ENCODE measurements around the gene ACTMAP. TPM values are rescaled to one million over a fixed set of nuclear protein-coding genes. Genes with fewer than 3 reads are reported as not detected.
"Not testable (repeated sequence)": the region's sequence is repeated elsewhere in the genome, so short reads cannot be mapped to it uniquely, and the experiment has no call there.

Gene ACTMAP
- total RNA-seq, 1 experiment from 2014 or later = 27.7 TPM

DNA sequence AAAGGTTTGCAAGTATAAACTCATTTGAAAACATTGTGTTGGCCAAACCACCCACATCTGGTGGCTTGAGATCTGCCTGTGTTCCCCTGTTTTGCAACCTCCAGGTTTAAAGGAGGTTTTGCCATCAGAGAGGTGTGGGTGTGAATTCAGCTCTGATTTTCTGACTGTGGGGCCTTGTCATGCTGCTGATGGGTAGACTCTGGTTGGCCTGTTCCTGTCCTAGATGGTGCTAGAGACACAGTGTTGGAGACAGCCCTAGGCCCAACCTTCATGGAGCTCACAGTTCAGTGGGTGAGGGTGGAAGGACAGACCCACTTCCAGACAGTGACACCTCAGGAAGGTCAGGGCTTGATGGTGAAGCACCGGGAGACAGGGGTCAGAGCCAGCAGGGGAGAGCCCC is 35.2 kb upstream of the ACTMAP start:
- Mint-ChIP-seq H3K27me3 (ENCODE audit: low read depth) (no peaks in the 10 kb centered on the region), H3K4me1 (peaks cover 4 to 6% of the 10 kb centered on the region in 2 experiments; a peak in 2 of 4 replicates), H3K36me3 (ENCODE audit: insufficient read depth in 1 of 3, low read depth in 3 of 3) (peaks cover 6 to 23% (median 14%) of the 10 kb centered on the region in 3 experiments; a peak in 6 of 7 replicates), H3K27ac (peak overlapping the region in 1 of 3 experiments; percentile 57; a peak in 3 of 7 replicates), H3K9me3 (no peaks in the 10 kb centered on the region), H3K4me3 (no peak overlapping the region)
- Histone ChIP-seq H3K4me2 (ENCODE audit: insufficient read depth, insufficient read length, low read length) (no peak overlapping the region), H3K4ac (ENCODE audit: low read depth, low read length) (no peak overlapping the region), H2AFZ (ENCODE audit: low read length) (no peak overlapping the region), H3K79me1 (ENCODE audit: insufficient read depth, low read depth, low read length, poor library complexity, severe bottlenecking) (no peaks in the 10 kb centered on the region), H3K27ac (ENCODE audit: insufficient read length, low read depth, low read length) (no peak overlapping the region), H3K56ac (ENCODE audit: insufficient read length, low read depth, low read length) (no peak overlapping the region), H2AK5ac (ENCODE audit: insufficient read length, low read length) (no peak overlapping the region), H3K9ac (ENCODE audit: extremely low read depth, insufficient read length, low read length) (no peak overlapping the region), H4K20me1 (ENCODE audit: control insufficient read depth, insufficient read depth, insufficient read length) (no peaks in the 10 kb centered on the region), H4K5ac (ENCODE audit: insufficient read length, low read depth, low read length) (no peak overlapping the region), H3K27me3 (ENCODE audit: insufficient read depth, low read length) (no peaks in the 10 kb centered on the region), H4K91ac (ENCODE audit: insufficient read length, low read depth, low read length) (no peak overlapping the region), H2BK12ac (ENCODE audit: insufficient read length, low read depth, low read length) (no peak overlapping the region), H2BK5ac (ENCODE audit: insufficient read length, low read length) (no peak overlapping the region), H3K14ac (ENCODE audit: insufficient read depth, low read length) (no peak overlapping the region), H3K23me2 (ENCODE audit: insufficient read length, low read depth, low read length, poor library complexity, severe bottlenecking) (no peaks in the 10 kb centered on the region), H2BK120ac (ENCODE audit: low read depth, low read length, poor library complexity, severe bottlenecking) (no peak overlapping the region), H3K9me3 (ENCODE audit: control insufficient read depth, low read depth, low read length) (no peaks in the 10 kb centered on the region), H3K4me1 (ENCODE audit: insufficient read depth, low read length) (no peaks in the 10 kb centered on the region), H4K8ac (replicated peaks; ENCODE audit: insufficient read length, low read depth, low read length) (no peak overlapping the region), H3K23ac (ENCODE audit: insufficient read length, low read depth, low read length) (no peak overlapping the region), H3K79me2 (ENCODE audit: insufficient read depth, low read length) (no peaks in the 10 kb centered on the region), H3T11ph (ENCODE audit: low read length) (no peak overlapping the region), H2BK15ac (ENCODE audit: low read depth, low read length) (no peak overlapping the region), H3K18ac (ENCODE audit: insufficient read length, low read depth, low read length) (no peak overlapping the region), H2BK20ac (ENCODE audit: low read depth, low read length, poor library complexity, severe bottlenecking) (no peak overlapping the region)
- WGBS (ENCODE audit: extremely low coverage, insufficient read length, low lambda C conversion rate) = no CpG with 5 or more reads among the region's 1 CpG
- TF ChIP-seq, protein P1, sequence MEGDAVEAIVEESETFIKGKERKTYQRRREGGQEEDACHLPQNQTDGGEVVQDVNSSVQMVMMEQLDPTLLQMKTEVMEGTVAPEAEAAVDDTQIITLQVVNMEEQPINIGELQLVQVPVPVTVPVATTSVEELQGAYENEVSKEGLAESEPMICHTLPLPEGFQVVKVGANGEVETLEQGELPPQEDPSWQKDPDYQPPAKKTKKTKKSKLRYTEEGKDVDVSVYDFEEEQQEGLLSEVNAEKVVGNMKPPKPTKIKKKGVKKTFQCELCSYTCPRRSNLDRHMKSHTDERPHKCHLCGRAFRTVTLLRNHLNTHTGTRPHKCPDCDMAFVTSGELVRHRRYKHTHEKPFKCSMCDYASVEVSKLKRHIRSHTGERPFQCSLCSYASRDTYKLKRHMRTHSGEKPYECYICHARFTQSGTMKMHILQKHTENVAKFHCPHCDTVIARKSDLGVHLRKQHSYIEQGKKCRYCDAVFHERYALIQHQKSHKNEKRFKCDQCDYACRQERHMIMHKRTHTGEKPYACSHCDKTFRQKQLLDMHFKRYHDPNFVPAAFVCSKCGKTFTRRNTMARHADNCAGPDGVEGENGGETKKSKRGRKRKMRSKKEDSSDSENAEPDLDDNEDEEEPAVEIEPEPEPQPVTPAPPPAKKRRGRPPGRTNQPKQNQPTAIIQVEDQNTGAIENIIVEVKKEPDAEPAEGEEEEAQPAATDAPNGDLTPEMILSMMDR (conservative IDR thresholded peaks at IDR 0.05) = no peak
- DNase-seq = no peak

DNA sequence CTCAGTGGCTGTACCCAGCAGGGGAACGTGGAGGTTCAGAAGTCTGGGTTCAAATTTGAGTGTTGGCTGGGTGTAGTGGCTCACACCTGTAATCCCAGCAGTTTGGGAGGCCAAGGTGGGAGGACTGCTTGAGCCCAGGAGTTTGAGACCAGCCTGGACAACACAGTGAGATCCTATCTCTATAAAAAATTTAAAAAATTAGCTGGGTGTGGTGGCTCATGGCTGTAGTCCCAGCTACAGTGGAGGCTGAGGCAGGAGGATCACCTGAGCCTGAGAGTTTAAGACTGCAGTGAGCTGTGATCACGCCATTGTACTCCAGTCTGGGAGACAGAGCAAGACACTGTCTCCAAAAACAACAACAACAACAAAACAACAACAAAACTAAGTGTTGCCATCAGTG is 33.9 kb upstream of the ACTMAP start:
- H2BK20ac ChIP-seq (ENCODE audit: low read depth, low read length, poor library complexity, severe bottlenecking); H3T11ph ChIP-seq (ENCODE audit: low read length); H2BK15ac ChIP-seq (ENCODE audit: low read depth, low read length); H2BK12ac ChIP-seq (ENCODE audit: insufficient read length, low read depth, low read length); H3K9me3 Mint-ChIP-seq; H2AK5ac ChIP-seq (ENCODE audit: insufficient read length, low read length); H4K5ac ChIP-seq (ENCODE audit: insufficient read length, low read depth, low read length); H3K27me3 Mint-ChIP-seq (ENCODE audit: low read depth); H3K23ac ChIP-seq (ENCODE audit: insufficient read length, low read depth, low read length); H3K79me2 ChIP-seq (ENCODE audit: insufficient read depth, low read length); H3K4me2 ChIP-seq (ENCODE audit: insufficient read depth, insufficient read length, low read length); H3K4ac ChIP-seq (ENCODE audit: low read depth, low read length); H3K56ac ChIP-seq (ENCODE audit: insufficient read length, low read depth, low read length); H3K4me3 Mint-ChIP-seq; H3K9ac ChIP-seq (ENCODE audit: extremely low read depth, insufficient read length, low read length); H4K8ac ChIP-seq (replicated peaks; ENCODE audit: insufficient read length, low read depth, low read length); H3K27me3 ChIP-seq (ENCODE audit: insufficient read depth, low read length); H2BK5ac ChIP-seq (ENCODE audit: insufficient read length, low read length); H2AFZ ChIP-seq (ENCODE audit: low read length); H3K27ac ChIP-seq (ENCODE audit: insufficient read length, low read depth, low read length); DNase-seq; H2BK120ac ChIP-seq (ENCODE audit: low read depth, low read length, poor library complexity, severe bottlenecking); H3K9me3 ChIP-seq (ENCODE audit: control insufficient read depth, low read depth, low read length); H3K23me2 ChIP-seq (ENCODE audit: insufficient read length, low read depth, low read length, poor library complexity, severe bottlenecking); H3K27ac Mint-ChIP-seq; H3K4me1 ChIP-seq (ENCODE audit: insufficient read depth, low read length); H3K79me1 ChIP-seq (ENCODE audit: insufficient read depth, low read depth, low read length, poor library complexity, severe bottlenecking); H4K20me1 ChIP-seq (ENCODE audit: control insufficient read depth, insufficient read depth, insufficient read length); H3K18ac ChIP-seq (ENCODE audit: insufficient read length, low read depth, low read length); H4K91ac ChIP-seq (ENCODE audit: insufficient read length, low read depth, low read length); H3K14ac ChIP-seq (ENCODE audit: insufficient read depth, low read length): not testable (repeated sequence)
- H3K4me1 Mint-ChIP-seq = peaks cover 12 to 13% of the 10 kb centered on the region in 2 experiments; a peak in 3 of 4 replicates
- H3K36me3 Mint-ChIP-seq (ENCODE audit: insufficient read depth in 1 of 3, low read depth in 3 of 3) = peaks cover 2 to 16% (median 11%) of the 10 kb centered on the region in 3 experiments; a peak in 6 of 7 replicates
- no CpG with 5 or more reads among the region's 2 CpGs for WGBS (ENCODE audit: extremely low coverage, insufficient read length, low lambda C conversion rate)

Data from H9 (cell line).